Measurements from ENCODE around the gene WWTR1. TPM values are rescaled to one million over a fixed set of nuclear protein-coding genes. Genes with fewer than 3 reads are reported as not detected.

The WWTR1 gene
- total RNA-seq, 6 donors from 2014 or later: 77.5 to 119 (median 107) TPM

DNA sequence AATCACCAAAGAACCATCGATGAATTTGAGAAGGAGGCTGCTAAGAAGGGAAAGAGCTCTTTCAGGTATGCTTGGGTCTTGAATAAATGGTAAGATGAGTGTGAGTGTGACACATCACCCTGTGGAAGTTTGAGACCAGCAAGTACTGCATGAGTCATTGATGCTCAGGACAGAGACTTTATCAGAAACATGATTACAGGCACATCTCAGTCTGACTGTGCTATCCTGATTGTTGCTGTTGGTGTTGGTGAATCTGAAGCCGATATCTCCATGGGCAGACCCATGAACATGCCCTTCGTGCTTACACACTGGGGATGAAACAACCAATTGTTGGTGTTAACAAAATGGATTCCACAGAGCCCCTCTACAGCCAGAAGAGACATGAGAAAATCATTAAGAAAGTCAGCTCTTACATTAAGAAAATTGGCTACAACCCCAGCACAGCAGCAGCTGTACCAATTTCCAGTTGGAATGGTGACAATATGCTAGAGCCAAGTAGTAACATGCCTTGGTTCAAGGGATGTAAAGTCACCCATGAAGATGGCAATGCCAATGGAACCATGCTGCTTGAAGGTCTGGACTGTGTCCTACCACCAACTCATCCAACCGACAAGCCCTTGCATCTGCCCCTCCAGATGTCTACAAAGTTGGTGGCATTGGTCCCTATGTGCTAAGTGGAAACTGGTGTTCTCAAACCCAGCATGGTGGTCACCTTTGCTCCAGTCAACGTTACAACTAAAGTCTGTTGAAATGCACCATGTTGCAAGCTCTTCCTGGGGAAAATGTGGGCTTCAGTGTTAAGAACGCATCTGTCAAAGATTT is 162.9 kb downstream of the WWTR1 start:
- Histone ChIP-seq H3K27me3 (no peaks in the 10 kb centered on the region), H3K4me3 (no peak overlapping the region), H3K9me3 (no peaks in the 10 kb centered on the region), H3K27ac (no peak overlapping the region), H3K36me3 (no peaks in the 10 kb centered on the region), H3K4me1 (no peaks in the 10 kb centered on the region)
- DNase-seq (no peak), ATAC-seq (ENCODE audit: low FRiP score in 2 of 2) (peak in 1 of 2 donors; percentile 22)
- 70 to 78% methylated on average over 6 of the region's 6 CpGs for WGBS, 2 donors
- TF ChIP-seq POLR2AphosphoS5 (IDR thresholded peaks at IDR 0.05): no peak
- no peak for TF ChIP-seq POLR2A (IDR thresholded peaks at IDR 0.05)
- TF ChIP-seq, protein P1, sequence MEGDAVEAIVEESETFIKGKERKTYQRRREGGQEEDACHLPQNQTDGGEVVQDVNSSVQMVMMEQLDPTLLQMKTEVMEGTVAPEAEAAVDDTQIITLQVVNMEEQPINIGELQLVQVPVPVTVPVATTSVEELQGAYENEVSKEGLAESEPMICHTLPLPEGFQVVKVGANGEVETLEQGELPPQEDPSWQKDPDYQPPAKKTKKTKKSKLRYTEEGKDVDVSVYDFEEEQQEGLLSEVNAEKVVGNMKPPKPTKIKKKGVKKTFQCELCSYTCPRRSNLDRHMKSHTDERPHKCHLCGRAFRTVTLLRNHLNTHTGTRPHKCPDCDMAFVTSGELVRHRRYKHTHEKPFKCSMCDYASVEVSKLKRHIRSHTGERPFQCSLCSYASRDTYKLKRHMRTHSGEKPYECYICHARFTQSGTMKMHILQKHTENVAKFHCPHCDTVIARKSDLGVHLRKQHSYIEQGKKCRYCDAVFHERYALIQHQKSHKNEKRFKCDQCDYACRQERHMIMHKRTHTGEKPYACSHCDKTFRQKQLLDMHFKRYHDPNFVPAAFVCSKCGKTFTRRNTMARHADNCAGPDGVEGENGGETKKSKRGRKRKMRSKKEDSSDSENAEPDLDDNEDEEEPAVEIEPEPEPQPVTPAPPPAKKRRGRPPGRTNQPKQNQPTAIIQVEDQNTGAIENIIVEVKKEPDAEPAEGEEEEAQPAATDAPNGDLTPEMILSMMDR (IDR thresholded peaks at IDR 0.05): no peak
- TF ChIP-seq EP300 (IDR thresholded peaks at IDR 0.05): no peak

DNA sequence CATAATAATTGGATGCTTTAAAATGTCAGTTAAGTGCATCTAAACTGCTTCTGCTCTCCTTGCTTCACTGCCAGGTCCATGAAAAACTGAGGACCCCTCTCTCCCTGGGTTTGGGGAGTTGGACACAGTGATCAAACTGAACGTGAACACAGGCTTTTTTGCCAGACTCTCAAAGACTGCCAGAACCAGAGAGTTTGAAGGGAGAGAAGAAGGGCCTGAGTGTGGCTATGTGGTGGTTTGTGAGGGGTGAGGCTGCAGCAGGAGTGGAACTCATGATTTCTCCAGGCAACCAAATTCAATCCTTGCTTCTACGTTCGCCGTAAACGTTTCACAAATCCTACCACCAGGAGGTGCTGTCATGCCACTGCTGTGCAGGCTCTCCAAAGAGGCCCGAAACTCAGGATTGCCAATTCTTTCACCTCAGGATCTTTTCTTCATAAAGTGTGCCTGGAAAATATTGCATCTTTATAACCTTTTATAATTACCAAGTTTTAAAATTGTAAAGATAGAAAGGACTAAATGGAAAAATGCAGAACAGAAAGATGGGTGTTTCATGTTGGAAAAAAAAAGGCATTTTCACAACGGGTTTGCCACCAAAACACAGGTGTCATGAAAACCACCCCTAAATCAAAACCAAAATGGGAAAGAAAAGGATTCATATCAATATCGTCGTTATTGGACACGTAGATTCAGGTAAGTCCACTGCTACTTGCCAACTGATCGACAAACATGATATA is 163.6 kb downstream of the WWTR1 start:
- DNase-seq (peak in 1 of 2 donors; percentile 68), ATAC-seq (ENCODE audit: low FRiP score in 2 of 2) (peak; percentile 76 to 85)
- Histone ChIP-seq H3K27ac (no peak overlapping the region), H3K27me3 (no peaks in the 10 kb centered on the region), H3K36me3 (no peaks in the 10 kb centered on the region), H3K4me1 (peaks cover 0 to 5% (median 1%) of the 10 kb centered on the region in 4 donors), H3K4me3 (no peak overlapping the region), H3K9me3 (no peaks in the 10 kb centered on the region)
- 33 to 38% methylated on average over 11 of the region's 11 CpGs for WGBS, 2 donors
- TF ChIP-seq EP300 (IDR thresholded peaks at IDR 0.05): no peak
- TF ChIP-seq, protein P1 (IDR thresholded peaks at IDR 0.05): peak; percentile 51 to 81 (median 71)

DNA sequence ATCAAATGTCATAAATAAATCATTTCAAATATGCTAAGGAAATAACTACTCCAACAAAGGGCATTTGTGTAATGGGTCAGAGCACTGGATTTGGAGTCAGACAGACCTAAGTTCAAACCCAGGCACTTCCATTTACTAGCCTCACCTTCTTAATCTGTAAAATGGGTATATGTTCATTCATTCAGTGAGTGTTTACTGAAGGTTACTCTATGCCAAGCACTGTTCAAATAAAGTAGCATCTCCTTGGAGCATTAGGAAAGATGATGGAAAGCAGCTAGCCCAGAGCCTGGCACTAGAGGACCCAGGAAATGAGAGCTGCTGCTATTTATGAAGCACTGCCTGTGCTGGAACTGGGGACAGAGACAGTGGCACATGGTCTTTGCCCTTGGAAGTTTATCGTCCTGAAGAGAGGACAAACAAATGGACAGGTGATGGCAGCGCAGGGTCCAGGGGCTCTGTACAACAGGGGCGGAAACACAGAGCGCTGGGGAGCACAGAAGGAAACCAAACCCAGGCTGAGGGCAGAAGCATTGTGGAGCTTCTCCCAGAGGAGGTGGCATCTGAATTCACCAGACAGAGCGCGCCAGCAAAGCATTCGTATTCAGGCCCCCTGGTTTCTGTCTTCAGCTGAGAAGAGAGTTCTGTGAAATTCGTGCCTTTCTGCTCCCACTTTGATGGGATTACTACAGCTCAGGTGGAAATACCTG is 164.4 kb downstream of the WWTR1 start:
- no peak overlapping the region for H3K27ac ChIP-seq
- TF ChIP-seq, protein P1 (IDR thresholded peaks at IDR 0.05): no peak
- TF ChIP-seq POLR2A (IDR thresholded peaks at IDR 0.05) (no peak), EP300 (IDR thresholded peaks at IDR 0.05) (no peak), POLR2AphosphoS5 (IDR thresholded peaks at IDR 0.05) (no peak)
- H3K9me3 ChIP-seq: no peaks in the 10 kb centered on the region
- H3K27me3 ChIP-seq: no peaks in the 10 kb centered on the region
- ATAC-seq (ENCODE audit: low FRiP score in 2 of 2) (no peak), DNase-seq (no peak)
- WGBS, 2 donors: 85 to 90% methylated on average over 8 of the region's 8 CpGs
- no peaks in the 10 kb centered on the region for H3K36me3 ChIP-seq
- H3K4me1 ChIP-seq: peaks cover 0 to 6% (median 1%) of the 10 kb centered on the region in 4 donors
- no peak overlapping the region for H3K4me3 ChIP-seq

DNA sequence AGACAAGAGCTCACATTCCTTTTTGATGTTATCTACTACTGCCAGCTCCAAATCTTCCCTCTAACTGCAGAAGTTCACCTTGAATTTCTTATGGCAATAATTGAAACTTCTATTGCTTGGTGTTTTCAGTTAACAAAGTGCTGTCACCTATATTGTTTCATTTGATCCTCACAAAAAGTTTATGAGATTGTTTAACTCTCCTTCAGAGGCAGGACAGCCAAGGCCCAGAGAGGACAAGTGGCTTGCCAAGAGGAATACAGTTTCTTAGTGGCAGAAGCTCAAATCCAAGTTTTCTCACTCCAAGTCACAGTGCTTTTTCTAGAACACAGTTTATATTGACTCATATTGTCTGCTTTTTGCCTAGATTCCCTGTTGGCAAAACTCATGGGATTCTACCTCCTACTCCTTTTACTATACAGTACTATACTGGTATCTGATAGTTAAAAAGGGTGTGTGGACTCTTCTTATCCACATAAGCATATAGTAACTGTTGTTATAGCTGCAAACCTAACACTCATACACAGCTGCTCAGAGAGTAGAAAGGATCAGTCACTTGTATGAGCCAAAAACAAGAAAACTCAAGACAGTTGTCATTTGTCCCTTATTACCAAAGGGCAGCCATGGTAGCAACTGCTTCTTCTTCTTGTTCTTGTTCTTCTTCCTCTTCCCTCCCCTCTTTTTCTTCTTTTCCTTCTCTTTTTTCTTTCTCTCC is 167.4 kb downstream of the WWTR1 start:
- Histone ChIP-seq H3K36me3 (no peaks in the 10 kb centered on the region), H3K27me3 (no peaks in the 10 kb centered on the region), H3K9me3 (no peaks in the 10 kb centered on the region), H3K4me3 (no peak overlapping the region), H3K4me1 (peaks cover 0 to 8% (median 2%) of the 10 kb centered on the region in 4 donors), H3K27ac (no peak overlapping the region)
- DNase-seq (no peak), ATAC-seq (ENCODE audit: low FRiP score in 2 of 2) (no peak)
- TF ChIP-seq EP300 (IDR thresholded peaks at IDR 0.05): no peak
- no peak for TF ChIP-seq POLR2A (IDR thresholded peaks at IDR 0.05)
- TF ChIP-seq, protein P1 (IDR thresholded peaks at IDR 0.05): no peak
- TF ChIP-seq POLR2AphosphoS5 (IDR thresholded peaks at IDR 0.05): no peak

All from upper lobe of left lung (tissue), 6 donors.